Measurements from ENCODE around the gene OTUD4.
"Not testable (repeated sequence)": the region's sequence is repeated elsewhere in the genome, so short reads cannot be mapped to it uniquely, and the experiment has no call there.

DNA sequence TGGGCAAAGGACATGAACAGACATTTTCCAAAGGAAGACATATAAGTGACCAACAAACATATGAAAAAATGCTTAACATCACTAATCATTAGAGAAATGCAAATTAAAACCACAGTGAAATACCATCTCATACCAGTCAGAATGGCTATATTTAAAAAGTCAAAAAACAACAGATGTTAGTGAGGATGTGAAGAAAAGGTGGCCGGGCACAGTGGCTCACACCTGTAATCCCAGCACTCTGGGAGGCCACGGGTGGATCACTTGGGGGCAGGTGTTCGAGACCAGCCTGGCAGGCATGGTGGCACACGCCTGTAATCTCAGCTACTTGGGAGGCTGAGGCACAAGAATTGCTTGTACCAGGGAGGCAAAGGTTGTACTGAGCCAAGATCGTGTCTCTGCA, 41.1 kb upstream of the OTUD4 start:
- TF ChIP-seq ADNP (tag; IDR thresholded peaks at IDR 0.05); RAD21 (CRISPR knock-in tag; conservative IDR thresholded peaks at IDR 0.05 in 1 of 2, IDR thresholded peaks at IDR 0.05 in 1 of 2): not testable (repeated sequence)
- TF ChIP-seq, protein P1, sequence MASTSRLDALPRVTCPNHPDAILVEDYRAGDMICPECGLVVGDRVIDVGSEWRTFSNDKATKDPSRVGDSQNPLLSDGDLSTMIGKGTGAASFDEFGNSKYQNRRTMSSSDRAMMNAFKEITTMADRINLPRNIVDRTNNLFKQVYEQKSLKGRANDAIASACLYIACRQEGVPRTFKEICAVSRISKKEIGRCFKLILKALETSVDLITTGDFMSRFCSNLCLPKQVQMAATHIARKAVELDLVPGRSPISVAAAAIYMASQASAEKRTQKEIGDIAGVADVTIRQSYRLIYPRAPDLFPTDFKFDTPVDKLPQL (IDR thresholded peaks at IDR 0.05; ENCODE audit: extremely low read depth, insufficient read length) = not testable (repeated sequence)

Measured in K562 (cell line).